Esophagus muscularis mucosa (tissue), 3 donors: ENCODE results near the gene SNX11.

Experiments used
- CTCF ChIP-seq, 3 experiments: fragments of 200-600 bp in 2 of 3; fragments of 450-650 bp in 1 of 3; sonication (generic) in 2 of 3; IDR thresholded peaks; one replicate each; pipeline ENCODE4 v1.5.1; 2017 to 2019; ENCODE audit warnings: antibody characterized with exemption in 3 of 3, mild to moderate bottlenecking in 2 of 3, moderate library complexity in 1 of 3
- POLR2A ChIP-seq: fragments of 450-650 bp; IDR thresholded peaks from one replicate; pipeline ENCODE4 v1.6.1; 2017; ENCODE audit warnings: antibody characterized with exemption, moderate library complexity, mild to moderate bottlenecking, low read depth

DNA sequence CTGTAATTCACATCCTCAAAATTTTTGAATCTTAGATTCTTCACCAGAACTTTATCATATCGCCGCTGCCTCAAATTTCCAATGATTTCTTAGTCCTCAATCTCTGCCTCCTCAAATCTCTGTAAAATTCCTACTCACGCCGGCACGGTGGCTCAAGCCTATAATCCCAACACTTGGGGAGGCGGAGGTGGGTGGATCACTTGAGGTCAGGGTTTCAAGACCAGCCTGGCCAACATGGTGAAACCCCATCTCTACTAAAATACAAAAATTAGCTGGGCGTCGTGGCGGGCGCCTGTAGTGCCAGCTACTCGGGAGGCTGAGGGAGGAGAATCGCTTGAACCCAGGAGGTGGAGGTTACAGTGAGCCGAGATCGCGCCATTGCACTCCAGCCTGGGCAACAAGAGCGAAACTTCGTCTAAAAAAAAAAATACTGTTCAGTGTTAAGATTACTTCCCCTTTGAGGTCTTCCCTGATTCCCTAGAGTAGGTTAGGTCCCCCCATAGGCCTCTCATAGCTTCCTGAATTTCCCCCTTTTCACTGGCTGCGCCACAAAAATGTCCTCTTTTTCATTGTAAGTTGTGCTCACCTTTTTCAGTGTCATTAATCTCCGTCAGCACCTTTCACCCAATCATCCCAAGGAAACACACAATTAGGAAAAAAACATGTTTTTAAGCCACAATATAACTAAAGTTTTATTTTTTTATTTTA is 5.4 kb upstream of the SNX11 start:
- TF ChIP-seq CTCF (IDR thresholded peaks at IDR 0.05): no peak
- TF ChIP-seq POLR2A: no peak
